ENCODE results near the gene MLEC.
"Not testable (repeated sequence)": the region's sequence is repeated elsewhere in the genome, so short reads cannot be mapped to it uniquely, and the experiment has no call there.

The MLEC gene

DNA sequence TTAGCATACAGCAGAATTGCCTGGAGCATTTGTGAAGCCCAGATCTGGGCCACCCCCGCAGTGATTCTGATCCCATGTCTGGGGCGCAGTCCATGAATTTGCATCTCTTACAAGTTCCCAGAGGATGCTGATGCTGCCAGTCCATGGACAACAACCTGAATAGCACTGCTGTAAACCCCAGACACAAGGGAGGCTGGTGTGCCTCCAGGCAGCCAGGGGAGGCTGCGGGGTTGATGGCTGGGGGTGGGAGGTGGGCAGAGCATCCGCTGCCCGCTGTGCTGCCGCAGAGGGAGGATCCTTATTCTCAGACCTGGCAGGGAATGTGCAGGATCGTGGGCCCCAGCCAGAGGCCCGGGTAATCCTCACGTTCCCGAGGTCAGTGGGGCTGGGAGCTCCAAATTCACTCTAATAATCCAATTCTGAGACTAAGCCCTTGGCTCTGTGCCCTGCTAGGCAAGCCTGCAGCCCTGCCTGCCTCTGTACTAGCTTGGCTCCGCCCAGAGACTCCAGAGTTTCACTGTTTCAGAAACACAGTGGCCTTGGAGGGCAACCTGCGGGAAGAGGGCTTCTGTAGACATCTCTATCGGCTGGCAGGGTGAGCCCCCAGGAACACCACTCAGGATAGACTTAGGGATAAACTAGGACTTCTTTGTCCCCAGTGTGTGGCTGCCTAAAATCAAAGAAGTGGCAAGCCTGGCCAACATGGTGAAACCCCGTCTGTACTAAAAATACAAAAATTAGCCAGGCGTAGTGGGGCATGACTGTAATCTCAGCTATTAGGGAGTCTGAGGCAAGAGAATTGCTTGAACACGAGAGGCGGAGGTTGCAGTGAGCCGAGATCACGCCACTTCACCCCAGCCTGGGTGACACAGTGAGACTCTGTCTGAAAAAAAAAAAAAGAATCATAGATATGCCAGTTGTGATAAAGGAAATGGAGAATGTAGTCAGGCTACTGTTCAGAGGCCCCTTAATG, 17.8 kb upstream of the MLEC start:
- H3K27me3 Mint-ChIP-seq = peaks cover 11% of the 10 kb centered on the region
- H3K36me3 Mint-ChIP-seq (ENCODE audit: insufficient read depth) = peaks cover 2% of the 10 kb centered on the region
- no peak for DNase-seq (ENCODE audit: low spot score in 2 of 2)

DNA sequence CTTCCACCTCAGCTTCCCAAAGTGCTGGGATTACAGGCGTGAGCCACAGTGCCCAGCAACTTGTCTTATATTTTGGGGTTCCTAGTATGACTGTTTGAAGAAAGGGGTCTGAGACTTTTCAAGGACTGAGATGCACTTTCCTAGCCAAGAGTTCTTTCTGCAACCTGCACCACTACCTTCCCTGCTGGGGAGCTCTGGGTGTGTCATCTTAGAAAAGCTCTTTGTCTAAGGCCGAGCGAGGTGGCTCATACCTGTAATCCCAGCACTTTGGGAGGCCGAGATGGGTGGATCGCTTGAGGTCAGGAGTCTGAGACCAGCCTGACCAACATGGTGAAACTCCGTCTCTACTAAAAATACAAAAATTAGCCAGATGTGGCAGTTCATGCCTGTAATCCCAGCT, 16.7 kb upstream of the MLEC start:
- ATAC-seq (replicated peaks; ENCODE audit: extremely low read depth, poor library complexity, severe bottlenecking); H3K9me3 Mint-ChIP-seq; H3K4me1 Mint-ChIP-seq; H3K27ac Mint-ChIP-seq (ENCODE audit: low read depth); H3K4me3 Mint-ChIP-seq; DNase-seq (ENCODE audit: low spot score in 2 of 2); H3K36me3 Mint-ChIP-seq (ENCODE audit: insufficient read depth): not testable (repeated sequence)
- peaks cover 14% of the 10 kb centered on the region for H3K27me3 Mint-ChIP-seq

More for the DNA sequence above, 17.8 kb upstream of the MLEC start:
- H3K4me3 Mint-ChIP-seq = no peak overlapping the region
- H3K4me1 Mint-ChIP-seq = no peaks in the 10 kb centered on the region
- no peak for ATAC-seq (replicated peaks; ENCODE audit: extremely low read depth, poor library complexity, severe bottlenecking)
- no peaks in the 10 kb centered on the region for H3K9me3 Mint-ChIP-seq
- H3K27ac Mint-ChIP-seq (ENCODE audit: low read depth) = no peak overlapping the region

DNA sequence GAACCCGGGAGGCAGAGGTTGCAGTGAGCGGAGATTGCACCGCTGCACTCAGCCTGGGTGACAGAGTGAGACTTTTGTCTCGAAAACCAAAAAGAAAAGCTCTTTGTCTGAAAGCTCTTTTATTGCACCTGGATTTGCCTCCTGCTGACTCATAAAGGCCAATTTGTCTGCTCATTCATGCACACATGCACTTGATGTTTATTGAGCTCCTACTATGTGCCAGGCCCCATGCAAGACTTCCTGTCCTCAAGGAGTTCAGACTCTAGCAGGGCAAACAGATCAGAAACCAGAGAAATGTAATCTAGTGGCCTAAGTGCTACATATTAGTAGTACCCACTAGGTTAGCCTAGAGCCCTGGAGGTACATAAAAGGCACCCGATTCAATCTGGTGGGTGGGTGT, 16.3 kb upstream of the MLEC start:
- DNase-seq (ENCODE audit: low spot score in 2 of 2) = no peak
- ATAC-seq (replicated peaks; ENCODE audit: extremely low read depth, poor library complexity, severe bottlenecking) = no peak
- H3K36me3 Mint-ChIP-seq (ENCODE audit: insufficient read depth) = peaks cover 2% of the 10 kb centered on the region
- H3K9me3 Mint-ChIP-seq = no peaks in the 10 kb centered on the region
- H3K4me3 Mint-ChIP-seq = no peak overlapping the region
- no peaks in the 10 kb centered on the region for H3K4me1 Mint-ChIP-seq
- H3K27ac Mint-ChIP-seq (ENCODE audit: low read depth) = no peak overlapping the region
- H3K27me3 Mint-ChIP-seq = peaks cover 18% of the 10 kb centered on the region

DNA sequence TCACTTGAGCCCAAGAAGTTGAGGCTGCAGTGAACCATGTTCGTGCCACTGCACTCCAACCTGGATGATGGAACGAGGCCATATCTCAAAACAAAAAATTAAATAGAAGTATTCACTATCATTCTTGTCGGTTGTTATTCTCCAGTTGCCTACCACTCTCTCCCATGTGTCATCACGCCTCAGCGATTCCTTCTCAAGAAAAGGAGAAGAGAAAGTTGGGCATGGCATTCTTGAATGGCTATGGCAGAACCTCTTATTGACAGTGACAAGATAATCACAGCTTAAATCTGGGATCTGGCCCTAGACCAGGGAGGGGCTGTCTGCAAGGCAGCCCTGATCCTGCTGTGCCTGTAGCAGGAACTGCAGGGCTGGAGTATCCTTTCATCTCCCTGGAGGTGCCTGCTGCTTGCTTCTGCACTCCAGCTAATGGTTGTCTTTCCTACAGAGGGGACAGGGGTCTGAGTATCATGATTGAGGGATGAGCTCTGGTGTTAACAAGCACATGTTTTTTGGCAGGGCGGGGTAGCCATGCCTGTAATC, 12.8 kb upstream of the MLEC start:
- DNase-seq (ENCODE audit: low spot score in 2 of 2) = no peak
- peaks cover 8% of the 10 kb centered on the region for H3K27me3 Mint-ChIP-seq
- no peaks in the 10 kb centered on the region for H3K4me1 Mint-ChIP-seq
- no peaks in the 10 kb centered on the region for H3K9me3 Mint-ChIP-seq
- no peak for ATAC-seq (replicated peaks; ENCODE audit: extremely low read depth, poor library complexity, severe bottlenecking)
- peaks cover 2% of the 10 kb centered on the region for H3K36me3 Mint-ChIP-seq (ENCODE audit: insufficient read depth)
- H3K4me3 Mint-ChIP-seq = no peak overlapping the region
- no peak overlapping the region for H3K27ac Mint-ChIP-seq (ENCODE audit: low read depth)

DNA sequence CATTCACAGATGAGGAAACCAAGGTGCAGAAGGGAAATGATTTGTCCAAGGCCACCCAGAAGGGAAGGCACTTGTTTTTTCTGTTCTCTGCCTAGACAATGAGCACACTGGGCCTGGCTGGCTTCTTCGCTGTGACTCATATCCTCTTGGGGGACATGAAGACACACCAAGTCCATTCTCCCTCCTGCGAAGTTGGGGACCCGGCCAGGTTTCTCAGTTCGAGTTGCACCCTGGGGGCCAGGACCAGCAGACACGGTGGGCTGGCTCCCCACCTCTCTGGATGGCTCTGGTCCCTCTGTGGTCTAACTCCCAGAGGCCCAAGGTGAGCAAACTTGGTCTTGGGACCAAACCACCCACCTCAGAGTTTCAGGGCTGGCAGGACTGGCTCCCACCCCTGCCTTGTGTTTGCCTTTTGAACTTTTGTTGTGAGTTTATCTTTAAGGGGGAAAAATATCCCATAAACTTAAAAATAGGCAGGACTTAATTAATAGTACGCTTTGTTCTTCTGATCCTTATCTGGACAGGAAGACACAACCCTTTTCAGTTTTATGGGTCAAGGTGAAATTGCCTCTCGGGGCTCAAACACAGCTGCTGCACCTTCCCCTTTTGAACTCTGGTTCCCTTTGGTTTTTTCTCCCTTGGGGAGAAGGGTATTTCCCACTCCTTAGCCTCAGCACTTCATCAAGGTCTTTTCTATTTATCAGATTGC, 9.0 kb upstream of the MLEC start:
- Mint-ChIP-seq H3K9me3 (no peaks in the 10 kb centered on the region), H3K36me3 (ENCODE audit: insufficient read depth) (peaks cover under 1% of the 10 kb centered on the region), H3K27ac (ENCODE audit: low read depth) (no peak overlapping the region), H3K4me1 (no peaks in the 10 kb centered on the region), H3K27me3 (peaks cover 8% of the 10 kb centered on the region), H3K4me3 (no peak overlapping the region)
- no peak for ATAC-seq (replicated peaks; ENCODE audit: extremely low read depth, poor library complexity, severe bottlenecking)
- no peak for DNase-seq (ENCODE audit: low spot score in 2 of 2)

DNA sequence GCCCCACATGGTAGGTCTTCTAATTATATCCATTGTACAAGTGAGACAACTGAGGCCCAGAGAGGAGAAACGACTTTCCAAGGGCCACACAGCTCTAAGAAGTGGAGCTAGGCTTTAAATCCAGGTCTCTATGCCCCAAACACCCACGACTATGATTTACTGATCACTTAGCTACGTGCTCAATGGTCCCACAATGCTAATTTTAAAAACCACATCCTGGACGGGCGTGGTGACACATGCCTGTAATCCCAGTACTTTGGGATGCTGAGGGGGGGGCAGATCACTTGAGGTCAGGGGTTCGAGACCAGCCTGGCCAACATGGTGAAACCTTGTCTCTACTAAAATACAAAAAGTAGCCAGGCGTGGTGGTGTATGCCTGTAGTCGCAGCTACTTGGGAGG, 8.4 kb upstream of the MLEC start:
- no peaks in the 10 kb centered on the region for H3K9me3 Mint-ChIP-seq
- H3K27me3 Mint-ChIP-seq = peaks cover 8% of the 10 kb centered on the region
- DNase-seq (ENCODE audit: low spot score in 2 of 2) (no peak), ATAC-seq (replicated peaks; ENCODE audit: extremely low read depth, poor library complexity, severe bottlenecking) (no peak)
- no peaks in the 10 kb centered on the region for H3K36me3 Mint-ChIP-seq (ENCODE audit: insufficient read depth)
- no peak overlapping the region for H3K4me3 Mint-ChIP-seq
- H3K27ac Mint-ChIP-seq (ENCODE audit: low read depth) = no peak overlapping the region
- no peaks in the 10 kb centered on the region for H3K4me1 Mint-ChIP-seq

DNA sequence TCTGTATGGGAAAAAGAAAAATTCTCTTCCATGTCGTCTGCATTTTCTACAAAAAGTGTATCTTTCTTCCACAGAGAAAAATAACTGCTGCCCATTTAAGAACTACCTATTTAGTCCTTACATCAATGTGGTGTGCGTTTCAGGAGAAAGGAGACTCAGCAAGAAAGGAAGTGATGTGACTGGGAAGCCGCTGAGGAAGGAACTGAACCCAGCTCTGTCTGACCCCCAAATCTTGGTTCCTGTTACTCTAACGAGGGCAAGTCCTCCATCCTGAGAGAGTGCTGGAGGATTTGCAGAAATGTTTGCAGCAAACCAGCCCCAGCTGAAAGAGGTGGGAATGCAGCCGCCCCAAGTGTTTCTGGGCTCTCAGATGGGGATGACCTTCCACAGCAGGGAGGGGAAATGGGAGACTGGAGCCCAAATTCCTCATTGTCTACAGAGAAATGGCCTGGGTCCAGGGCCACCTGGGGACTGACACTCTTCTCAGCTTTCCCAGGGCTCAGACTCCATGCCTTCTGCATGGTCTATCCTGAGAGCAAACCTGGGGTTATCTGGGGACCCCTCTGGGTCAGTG, 6.7 kb upstream of the MLEC start:
- Mint-ChIP-seq H3K27me3 (peaks cover 5% of the 10 kb centered on the region), H3K36me3 (ENCODE audit: insufficient read depth) (no peaks in the 10 kb centered on the region), H3K4me3 (no peak overlapping the region), H3K9me3 (no peaks in the 10 kb centered on the region), H3K4me1 (no peaks in the 10 kb centered on the region), H3K27ac (ENCODE audit: low read depth) (no peak overlapping the region)
- DNase-seq (ENCODE audit: low spot score in 2 of 2) (no peak), ATAC-seq (replicated peaks; ENCODE audit: extremely low read depth, poor library complexity, severe bottlenecking) (no peak)

DNA sequence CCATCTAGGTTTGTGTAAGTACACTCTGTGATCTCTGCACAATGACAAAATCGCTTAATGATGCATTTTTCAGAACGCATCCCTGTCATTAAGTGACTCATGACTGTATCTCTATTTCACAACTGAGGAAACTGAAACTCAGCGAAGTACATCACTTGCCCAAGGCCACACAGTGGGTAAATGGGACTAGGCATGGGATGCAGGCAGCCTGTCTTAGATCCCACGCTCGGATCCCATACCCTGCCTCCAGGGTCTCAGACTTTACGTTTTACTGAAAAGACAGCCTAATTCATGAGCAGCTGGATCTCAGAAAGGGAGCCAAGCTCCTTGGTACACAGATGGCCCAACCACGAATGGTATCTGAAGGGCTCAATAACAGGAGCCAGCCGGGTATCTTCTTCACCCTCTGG, 2.4 kb upstream of the MLEC start:
- no peak for DNase-seq (ENCODE audit: low spot score in 2 of 2)
- no peak for ATAC-seq (replicated peaks; ENCODE audit: extremely low read depth, poor library complexity, severe bottlenecking)
- H3K4me3 Mint-ChIP-seq = peak overlapping the region; percentile 83
- H3K4me1 Mint-ChIP-seq = peaks cover 20% of the 10 kb centered on the region
- H3K36me3 Mint-ChIP-seq (ENCODE audit: insufficient read depth) = peaks cover 11% of the 10 kb centered on the region
- peak overlapping the region; percentile 49 for H3K27ac Mint-ChIP-seq (ENCODE audit: low read depth)
- H3K9me3 Mint-ChIP-seq = no peaks in the 10 kb centered on the region
- H3K27me3 Mint-ChIP-seq = no peaks in the 10 kb centered on the region

DNA sequence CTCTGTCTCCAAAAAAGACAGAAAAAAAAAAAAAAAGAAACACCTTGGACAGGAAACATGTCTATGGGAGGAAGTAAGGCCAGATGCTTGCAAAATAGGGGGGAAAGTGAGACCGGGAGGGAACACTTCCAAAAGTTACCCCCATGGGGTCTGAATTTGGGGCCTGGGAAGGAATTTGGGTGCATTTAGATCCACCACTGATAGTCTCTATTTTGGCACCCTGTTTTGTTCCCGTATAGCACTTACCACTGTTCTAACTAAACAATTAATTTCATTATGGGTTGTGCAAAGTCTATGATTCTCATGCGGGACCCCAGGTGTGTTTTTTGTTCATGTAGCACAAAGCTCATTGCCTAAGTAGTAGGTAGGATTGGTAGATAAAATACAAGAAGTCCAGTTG, 1.4 kb upstream of the MLEC start:
- peaks cover 11% of the 10 kb centered on the region for H3K36me3 Mint-ChIP-seq (ENCODE audit: insufficient read depth)
- H3K9me3 Mint-ChIP-seq = no peaks in the 10 kb centered on the region
- DNase-seq (ENCODE audit: low spot score in 2 of 2) = no peak
- peak overlapping the region; percentile 83 for H3K4me3 Mint-ChIP-seq
- peak overlapping the region; percentile 75 for H3K27ac Mint-ChIP-seq (ENCODE audit: low read depth)
- no peaks in the 10 kb centered on the region for H3K27me3 Mint-ChIP-seq
- peaks cover 20% of the 10 kb centered on the region for H3K4me1 Mint-ChIP-seq
- ATAC-seq (replicated peaks; ENCODE audit: extremely low read depth, poor library complexity, severe bottlenecking) = no peak

DNA sequence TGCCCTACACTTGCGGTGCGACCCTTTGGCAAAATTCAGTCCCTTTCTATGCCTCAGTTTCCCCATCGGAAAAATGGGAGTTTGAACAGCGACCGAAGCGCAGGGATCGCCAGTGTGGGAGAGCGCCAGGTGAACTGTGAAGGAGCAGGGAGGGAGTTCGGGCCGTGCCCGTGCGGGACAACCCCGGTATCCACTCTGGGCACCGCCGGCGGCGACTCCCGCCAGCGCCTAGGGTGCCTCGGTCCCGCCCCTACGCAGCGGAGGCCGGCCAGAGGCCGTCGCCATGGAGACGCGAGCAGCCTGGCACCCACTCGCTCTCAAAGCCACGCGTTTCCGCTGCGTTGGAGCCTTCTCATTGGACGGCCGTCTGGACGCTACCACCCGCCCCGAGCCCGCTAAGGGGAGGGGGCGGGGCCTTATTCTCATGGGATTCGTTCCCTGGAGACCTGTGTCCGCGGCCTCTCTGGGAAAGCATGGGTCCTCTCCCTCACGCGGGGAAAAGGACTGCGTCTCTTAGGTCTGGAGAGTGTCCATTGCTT, 729 bp upstream of the MLEC start:
- peak; percentile 93 to 95 for DNase-seq (ENCODE audit: low spot score in 2 of 2)
- peak overlapping the region; percentile 75 for H3K27ac Mint-ChIP-seq (ENCODE audit: low read depth)
- H3K9me3 Mint-ChIP-seq = no peaks in the 10 kb centered on the region
- H3K27me3 Mint-ChIP-seq = no peaks in the 10 kb centered on the region
- ATAC-seq (replicated peaks; ENCODE audit: extremely low read depth, poor library complexity, severe bottlenecking) = peak; percentile 84
- peak overlapping the region; percentile 83 for H3K4me3 Mint-ChIP-seq
- peaks cover 11% of the 10 kb centered on the region for H3K36me3 Mint-ChIP-seq (ENCODE audit: insufficient read depth)
- peaks cover 24% of the 10 kb centered on the region for H3K4me1 Mint-ChIP-seq

DNA sequence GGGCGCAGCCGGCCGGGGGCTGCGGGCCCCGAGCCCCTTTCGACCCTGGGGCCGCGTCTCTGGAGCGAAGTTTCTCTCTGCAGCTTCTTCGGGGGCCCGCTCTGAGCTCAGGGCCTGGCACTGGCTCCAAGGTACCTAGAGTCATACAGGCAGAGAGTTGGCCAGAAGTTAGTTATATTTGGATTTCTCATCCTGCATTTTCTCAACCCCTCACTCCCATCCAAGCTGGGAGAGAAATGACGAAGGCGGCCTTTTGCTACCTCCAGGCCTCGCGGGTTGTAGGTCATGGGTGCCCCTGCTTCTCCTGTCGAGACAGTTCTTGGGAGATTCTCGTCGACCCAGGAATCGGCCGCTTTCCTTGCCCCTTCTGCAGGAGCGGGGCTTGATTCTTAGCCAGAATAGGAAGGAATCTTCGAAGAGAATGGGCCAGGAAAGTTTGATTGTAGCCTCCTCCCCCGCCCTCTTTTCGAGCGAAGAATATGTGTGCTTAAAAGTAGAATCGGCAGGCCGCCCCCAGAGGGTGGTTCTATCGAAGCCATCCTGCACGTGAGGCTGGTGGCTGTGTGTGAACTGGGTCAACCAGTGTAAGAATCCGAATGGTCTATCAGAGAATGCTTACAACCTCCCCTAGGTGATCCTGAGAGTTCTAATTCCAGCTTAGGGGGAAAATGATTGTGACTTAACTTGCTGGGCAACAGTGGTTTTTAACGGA, 785 bp downstream of the MLEC start:
- peaks cover 11% of the 10 kb centered on the region for H3K36me3 Mint-ChIP-seq (ENCODE audit: insufficient read depth)
- no peaks in the 10 kb centered on the region for H3K9me3 Mint-ChIP-seq
- H3K27me3 Mint-ChIP-seq = no peaks in the 10 kb centered on the region
- no peak for DNase-seq (ENCODE audit: low spot score in 2 of 2)
- H3K27ac Mint-ChIP-seq (ENCODE audit: low read depth) = peak overlapping the region; percentile 35
- H3K4me1 Mint-ChIP-seq = peaks cover 34% of the 10 kb centered on the region
- peak overlapping the region; percentile 83 for H3K4me3 Mint-ChIP-seq
- ATAC-seq (replicated peaks; ENCODE audit: extremely low read depth, poor library complexity, severe bottlenecking) = no peak
